T-helper 22 cell (primary cell): ENCODE measurements around the gene HSBP1L1.
A peak's percentile ranks its signal among the peaks of the same experiment; 100 is the strongest.
"Not testable (repeated sequence)": the region's sequence is repeated elsewhere in the genome, so short reads cannot be mapped to it uniquely, and the experiment has no call there.

Experiments
- DNase-seq: peaks from one replicate; pipeline ENCODE4 v3.0.0-alpha.2; 2020; ENCODE audit warnings: low read depth

HSBP1L1 gene

GRCh38 chr18:79945118-79946042, 19.1 kb upstream of the HSBP1L1 start:
- DNase-seq: no peak

GRCh38 chr18:79947054-79947755, 17.2 kb upstream of the HSBP1L1 start:
- no peak for DNase-seq

- DNase-seq: no peak
These were observed 16.4 kb upstream of the HSBP1L1 start for GRCh38 chr18:79947881-79948610.

- no peak for DNase-seq
These were observed 15.6 kb upstream of the HSBP1L1 start for GRCh38 chr18:79948719-79949411.

- DNase-seq: no peak
These were observed 14.6 kb upstream of the HSBP1L1 start for GRCh38 chr18:79949697-79950487.

- DNase-seq: no peak
These were observed 13.7 kb upstream of the HSBP1L1 start for GRCh38 chr18:79950515-79951341.

GRCh38 chr18:79951545-79952455, 12.6 kb upstream of the HSBP1L1 start, which contains the start of gene SLC66A2:
SLC66A2 (minus strand) TSS chr18:79951653; CDS start chr18:79950926, 727 bp downstream.
- DNase-seq: peak; percentile 85

GRCh38 chr18:79952456-79952995, 11.9 kb upstream of the HSBP1L1 start:
- DNase-seq: no peak

- no peak for DNase-seq
These were observed 11.4 kb upstream of the HSBP1L1 start for GRCh38 chr18:79952996-79953559.

GRCh38 chr18:79953971-79954651, 10.3 kb upstream of the HSBP1L1 start:
- no peak for DNase-seq

GRCh38 chr18:79954791-79955190, 9.7 kb upstream of the HSBP1L1 start:
- no peak for DNase-seq

- DNase-seq: no peak
These were observed 9.0 kb upstream of the HSBP1L1 start for GRCh38 chr18:79955302-79956075.

- no peak for DNase-seq
These were observed 8.2 kb upstream of the HSBP1L1 start for GRCh38 chr18:79956276-79956675.

GRCh38 chr18:79958981-79959380, 5.5 kb upstream of the HSBP1L1 start:
- no peak for DNase-seq

- not testable (repeated sequence) for DNase-seq
These were observed 4.2 kb upstream of the HSBP1L1 start for GRCh38 chr18:79960161-79960801.

GRCh38 chr18:79960921-79961526, 3.4 kb upstream of the HSBP1L1 start:
- DNase-seq: no peak
